IPS DF 19.7 (cell line): ENCODE results near the gene CKAP5.

ENCODE experiments used
- DNase-seq: peaks from one replicate; pipeline ENCODE4 v3.0.0-alpha.2; 2013; ENCODE audit warnings: low read depth, low spot score

Gene CKAP5

GRCh38 chr11:46698597-46698996, 147.5 kb downstream of the CKAP5 start:
- no peak for DNase-seq

DNA sequence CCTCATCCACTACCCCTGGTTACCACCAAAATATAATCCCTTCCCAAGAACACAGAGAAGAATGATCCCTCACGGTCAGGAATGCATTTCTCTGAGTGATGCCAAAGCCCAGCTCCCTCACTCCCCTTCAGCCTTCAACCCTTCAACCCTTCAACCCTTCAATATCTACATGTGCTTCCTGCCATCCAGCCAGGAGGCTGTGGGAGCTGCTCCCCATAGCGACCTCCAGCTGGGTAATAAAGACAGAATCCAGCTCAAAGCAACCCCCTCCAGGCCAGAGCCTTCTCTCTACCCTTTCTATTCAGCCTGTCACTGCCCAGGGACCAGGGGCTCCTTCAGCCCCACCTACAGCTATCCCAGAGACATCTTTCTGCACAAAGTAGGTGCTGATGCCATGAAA, 148.4 kb downstream of the CKAP5 start:
- no peak for DNase-seq

DNA sequence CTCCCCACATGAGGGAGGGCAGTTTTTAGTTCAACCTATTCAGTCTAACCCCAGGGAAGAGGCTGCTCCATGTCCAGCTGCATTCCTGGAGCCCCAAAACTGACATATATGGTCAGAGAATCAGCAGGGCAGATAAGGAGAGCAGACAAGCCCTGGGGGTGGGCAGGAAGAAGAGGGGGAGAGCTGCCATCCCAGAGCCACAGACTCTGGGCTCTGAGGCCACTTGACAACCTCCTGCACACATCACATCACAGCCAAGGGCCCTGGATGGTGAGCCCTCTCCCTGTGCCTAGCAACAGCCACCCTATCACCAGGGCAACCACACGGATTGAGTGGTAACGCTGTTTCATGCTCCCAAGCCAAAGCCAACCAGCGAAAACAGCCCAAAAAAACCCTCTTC, 148.8 kb downstream of the CKAP5 start:
- DNase-seq = no peak

DNA sequence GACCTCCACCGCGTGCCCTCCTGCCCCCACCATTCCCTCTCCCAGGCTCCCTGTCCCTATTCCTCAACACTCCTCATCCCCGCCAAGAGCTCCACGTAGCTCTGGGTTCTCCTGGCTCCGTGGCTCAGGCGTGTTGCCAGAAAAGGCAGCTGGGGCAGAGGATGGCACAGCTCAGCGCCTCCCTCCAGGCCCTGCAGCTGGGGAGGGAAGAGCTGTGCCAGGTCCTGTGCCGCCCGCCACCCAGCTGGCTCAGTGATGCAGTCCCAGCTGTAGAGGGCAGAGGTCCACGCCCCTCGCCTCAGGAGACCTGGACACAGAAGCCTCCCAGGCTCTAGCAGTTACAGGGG, 149.9 kb downstream of the CKAP5 start:
- DNase-seq = no peak

DNA sequence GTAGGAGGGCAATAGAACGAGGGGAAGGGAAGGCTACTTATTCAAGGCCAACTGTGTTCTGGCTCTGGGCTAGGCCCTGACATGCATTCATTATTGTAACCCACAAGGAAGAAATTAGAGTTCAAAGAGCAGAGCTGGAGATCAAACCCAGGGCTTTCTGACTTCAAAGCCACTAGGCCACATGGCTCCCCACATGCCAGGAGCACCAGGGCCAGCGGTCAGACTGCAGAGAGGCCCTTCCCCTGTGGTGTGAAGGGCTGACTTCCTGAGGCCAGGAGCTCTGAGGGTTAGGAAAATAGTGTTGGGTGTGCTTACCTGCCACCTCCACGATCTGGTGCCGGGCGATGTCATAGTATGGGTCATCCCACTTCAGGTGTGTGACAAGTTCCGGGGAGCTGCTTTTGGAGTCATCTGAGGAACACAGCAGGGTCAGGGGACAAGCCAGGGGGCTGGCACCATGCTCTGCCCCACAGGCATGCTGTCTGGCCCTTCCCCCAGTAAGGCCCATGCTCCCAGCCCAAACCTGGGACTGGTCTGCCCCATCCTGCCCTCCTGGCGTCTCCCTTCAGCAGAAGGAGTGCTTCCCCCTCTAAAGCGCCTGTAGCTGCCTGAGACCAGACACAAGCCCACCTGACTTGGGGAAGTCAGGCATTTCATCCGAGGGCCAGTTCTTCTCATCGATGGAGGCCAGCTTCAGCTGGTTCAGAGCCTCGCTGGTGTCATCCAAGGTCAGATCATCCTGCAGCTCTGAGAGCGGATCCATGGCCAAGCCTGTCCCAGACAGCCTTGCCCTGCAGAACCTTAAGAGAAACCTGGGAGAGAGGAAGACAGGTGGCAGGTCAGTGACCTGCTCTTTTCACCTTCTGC, 150.5 kb downstream of the CKAP5 start:
- DNase-seq = no peak

GRCh38 chr11:46694607-46695006, 151.5 kb downstream of the CKAP5 start:
- no peak for DNase-seq

DNA sequence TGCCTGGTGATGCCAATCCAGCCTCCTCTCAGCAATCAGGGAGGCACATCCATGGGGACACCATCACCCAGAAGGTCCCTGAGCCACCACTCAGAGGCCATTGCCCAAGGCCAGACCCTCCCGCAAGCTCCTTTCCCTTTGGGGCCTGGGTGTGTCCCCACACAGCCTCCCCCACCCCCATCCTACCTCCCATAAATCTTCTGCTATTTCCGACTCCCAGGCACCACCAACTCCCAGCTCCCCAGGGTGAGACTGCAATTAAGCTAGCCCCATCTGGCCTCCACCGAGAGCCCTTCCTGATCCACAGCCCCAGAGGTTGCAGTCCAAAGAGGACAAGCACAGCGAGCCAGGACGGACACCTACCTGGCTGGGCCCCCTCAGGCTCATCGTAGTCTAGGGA, 152.0 kb downstream of the CKAP5 start:
- no peak for DNase-seq

GRCh38 chr11:46693597-46694012, 152.5 kb downstream of the CKAP5 start:
- no peak for DNase-seq
